BE2C (cell line): Measurements from ENCODE around the gene INHA.

ENCODE experiments used
- DNase-seq: peaks from one replicate; pipeline ENCODE4 v3.0.0-alpha.2; 2020
- H3K27me3 ChIP-seq: fragments of 250-450 bp; sonication (Bioruptor Pico); 2 replicates; pipeline ENCODE4 v1.5.1; 2020; ENCODE audit warnings: mild to moderate bottlenecking
- H3K36me3 ChIP-seq: fragments of 250-450 bp; sonication (Bioruptor Pico); 2 replicates; pipeline ENCODE4 v1.5.1; 2020; ENCODE audit warnings: mild to moderate bottlenecking
- H3K4me1 ChIP-seq: fragments of 250-450 bp; sonication (Bioruptor Pico); 2 replicates; pipeline ENCODE4 v1.5.1; 2020
- H3K4me3 ChIP-seq: 2 replicates; pipeline ENCODE4 v1.5.1; 2011; ENCODE audit warnings: low read depth, low read length
- H3K9me3 ChIP-seq: fragments of 250-450 bp; sonication (Bioruptor Pico); 2 replicates; pipeline ENCODE4 v1.5.1; 2020
- CTCF ChIP-seq: IDR thresholded peaks from 2 replicates; pipeline ENCODE4 v1.5.1; 2012; ENCODE audit warnings: mild to moderate bottlenecking, low read depth, low read length

INHA gene

GRCh38 chr2:219557791-219558785, 14.0 kb upstream of the INHA start:
- no peak overlapping the region for H3K4me3 ChIP-seq
- no peaks in the 10 kb centered on the region for H3K27me3 ChIP-seq
- H3K4me1 ChIP-seq = peaks cover 12% of the 10 kb centered on the region; the same call in 1 of the 2 replicates
- peaks cover 15% of the 10 kb centered on the region for H3K36me3 ChIP-seq
- no peak for DNase-seq
- no peak for TF ChIP-seq CTCF
- H3K9me3 ChIP-seq = no peaks in the 10 kb centered on the region

GRCh38 chr2:219559156-219559915, 12.8 kb upstream of the INHA start:
- no peaks in the 10 kb centered on the region for H3K9me3 ChIP-seq
- peaks cover 23% of the 10 kb centered on the region for H3K36me3 ChIP-seq
- DNase-seq = no peak
- TF ChIP-seq CTCF = no peak
- no peak overlapping the region for H3K4me3 ChIP-seq
- H3K4me1 ChIP-seq = peaks cover 10% of the 10 kb centered on the region; the same call in 1 of the 2 replicates
- H3K27me3 ChIP-seq = no peaks in the 10 kb centered on the region

- no peaks in the 10 kb centered on the region for H3K9me3 ChIP-seq
- no peak for DNase-seq
- peaks cover 30% of the 10 kb centered on the region for H3K36me3 ChIP-seq
- H3K27me3 ChIP-seq = no peaks in the 10 kb centered on the region
- H3K4me1 ChIP-seq = peaks cover 10% of the 10 kb centered on the region; the same call in 1 of the 2 replicates
- TF ChIP-seq CTCF = peak; percentile 60
- H3K4me3 ChIP-seq = no peak overlapping the region
Measured at GRCh38 chr2:219560037-219560892, 11.8 kb upstream of the INHA start.

GRCh38 chr2:219560893-219561178, 11.3 kb upstream of the INHA start:
- TF ChIP-seq CTCF = no peak; the same call in 1 of the 2 replicates
- Histone ChIP-seq H3K4me1 (peaks cover 10% of the 10 kb centered on the region; the same call in 1 of the 2 replicates), H3K4me3 (no peak overlapping the region), H3K36me3 (peaks cover 32% of the 10 kb centered on the region), H3K9me3 (no peaks in the 10 kb centered on the region), H3K27me3 (no peaks in the 10 kb centered on the region)
- no peak for DNase-seq

- DNase-seq = peak; percentile 49
- no peaks in the 10 kb centered on the region for H3K27me3 ChIP-seq
- TF ChIP-seq CTCF = no peak
- no peaks in the 10 kb centered on the region for H3K9me3 ChIP-seq
- peaks cover 32% of the 10 kb centered on the region for H3K36me3 ChIP-seq
- no peak overlapping the region for H3K4me3 ChIP-seq
- peaks cover 10% of the 10 kb centered on the region; the same call in 1 of the 2 replicates for H3K4me1 ChIP-seq
Measured at GRCh38 chr2:219561179-219562048, 10.7 kb upstream of the INHA start.
